NCI-H1417 treated with DMSO at 0.1 percent for 48 hours (cell line): ENCODE results near the gene CDK13.

Experiments used
- DNase-seq: peaks from one replicate; lab custom pipeline; 2025; lab: John Stamatoyannopoulos, UW

Gene CDK13

DNA sequence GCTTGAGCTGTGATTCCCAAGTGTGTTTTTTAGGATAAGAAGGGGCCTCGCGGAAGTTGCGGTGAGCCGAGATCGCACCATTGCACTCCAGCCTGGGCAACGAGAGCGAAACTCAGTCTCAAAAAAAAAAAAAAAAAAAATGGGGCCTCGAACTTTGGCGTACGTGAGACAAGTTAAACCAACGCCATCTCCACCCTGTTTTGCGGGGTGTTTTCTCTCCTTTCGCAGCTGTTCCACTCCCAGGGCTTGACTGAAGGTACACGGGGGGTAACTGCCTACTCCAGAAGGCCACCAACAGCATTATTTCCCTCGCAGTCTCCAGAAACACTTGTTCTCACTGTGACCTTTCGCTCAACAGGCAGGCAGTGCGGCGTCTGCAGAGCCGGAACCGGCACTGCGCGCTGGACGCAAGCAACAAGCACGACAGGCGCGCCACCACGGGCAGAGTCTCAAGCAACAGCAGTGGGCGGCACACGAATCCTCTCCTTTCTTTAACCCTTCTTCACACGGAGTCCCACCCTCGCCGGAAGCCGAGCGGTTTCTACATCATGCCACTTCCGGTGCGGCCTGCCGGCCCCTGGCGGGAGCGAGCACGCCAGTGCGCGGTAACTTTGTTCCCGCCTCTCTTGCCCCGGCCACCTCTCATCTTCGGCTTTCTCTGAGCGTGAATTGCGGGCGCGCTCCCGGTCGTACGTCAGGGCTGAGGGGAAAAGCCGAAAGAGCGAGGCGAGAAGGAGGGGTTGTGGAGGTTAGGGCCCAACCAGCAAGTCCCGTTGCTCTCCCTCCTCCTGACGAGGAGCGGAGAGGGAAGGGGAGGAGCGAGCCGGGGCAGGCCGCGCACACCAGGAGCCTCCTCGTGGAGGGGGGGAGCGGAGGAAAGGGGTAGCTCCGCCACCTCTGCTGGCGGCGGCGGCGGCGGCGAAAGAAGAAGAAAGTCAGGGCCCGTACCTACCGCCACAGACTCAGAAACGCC is 814 bp upstream of the CDK13 start:
- peak; percentile 100 for DNase-seq

DNA sequence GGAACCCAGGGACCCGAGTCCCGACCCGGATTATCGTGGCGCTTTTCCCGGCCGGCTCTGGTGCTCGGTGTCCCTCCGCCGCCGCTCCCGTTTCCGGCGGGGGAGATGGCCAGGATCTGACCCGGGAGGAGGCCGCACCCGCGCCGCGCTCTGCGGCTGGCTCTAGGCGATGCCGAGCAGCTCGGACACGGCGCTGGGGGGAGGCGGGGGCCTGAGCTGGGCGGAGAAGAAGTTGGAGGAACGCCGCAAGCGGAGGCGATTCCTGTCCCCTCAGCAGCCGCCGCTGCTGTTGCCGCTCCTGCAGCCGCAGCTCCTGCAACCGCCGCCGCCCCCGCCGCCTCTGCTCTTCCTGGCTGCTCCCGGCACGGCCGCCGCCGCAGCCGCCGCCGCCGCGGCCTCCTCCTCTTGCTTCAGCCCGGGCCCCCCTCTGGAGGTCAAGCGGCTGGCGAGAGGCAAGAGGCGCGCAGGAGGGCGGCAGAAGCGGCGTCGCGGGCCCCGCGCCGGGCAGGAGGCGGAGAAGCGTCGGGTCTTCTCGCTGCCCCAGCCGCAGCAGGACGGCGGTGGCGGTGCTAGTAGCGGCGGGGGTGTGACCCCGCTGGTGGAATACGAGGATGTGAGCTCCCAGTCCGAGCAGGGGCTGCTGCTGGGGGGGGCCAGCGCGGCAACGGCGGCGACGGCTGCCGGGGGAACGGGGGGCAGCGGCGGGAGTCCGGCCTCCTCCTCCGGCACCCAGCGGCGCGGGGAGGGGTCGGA is 593 bp downstream of the CDK13 start:
- DNase-seq: no peak

DNA sequence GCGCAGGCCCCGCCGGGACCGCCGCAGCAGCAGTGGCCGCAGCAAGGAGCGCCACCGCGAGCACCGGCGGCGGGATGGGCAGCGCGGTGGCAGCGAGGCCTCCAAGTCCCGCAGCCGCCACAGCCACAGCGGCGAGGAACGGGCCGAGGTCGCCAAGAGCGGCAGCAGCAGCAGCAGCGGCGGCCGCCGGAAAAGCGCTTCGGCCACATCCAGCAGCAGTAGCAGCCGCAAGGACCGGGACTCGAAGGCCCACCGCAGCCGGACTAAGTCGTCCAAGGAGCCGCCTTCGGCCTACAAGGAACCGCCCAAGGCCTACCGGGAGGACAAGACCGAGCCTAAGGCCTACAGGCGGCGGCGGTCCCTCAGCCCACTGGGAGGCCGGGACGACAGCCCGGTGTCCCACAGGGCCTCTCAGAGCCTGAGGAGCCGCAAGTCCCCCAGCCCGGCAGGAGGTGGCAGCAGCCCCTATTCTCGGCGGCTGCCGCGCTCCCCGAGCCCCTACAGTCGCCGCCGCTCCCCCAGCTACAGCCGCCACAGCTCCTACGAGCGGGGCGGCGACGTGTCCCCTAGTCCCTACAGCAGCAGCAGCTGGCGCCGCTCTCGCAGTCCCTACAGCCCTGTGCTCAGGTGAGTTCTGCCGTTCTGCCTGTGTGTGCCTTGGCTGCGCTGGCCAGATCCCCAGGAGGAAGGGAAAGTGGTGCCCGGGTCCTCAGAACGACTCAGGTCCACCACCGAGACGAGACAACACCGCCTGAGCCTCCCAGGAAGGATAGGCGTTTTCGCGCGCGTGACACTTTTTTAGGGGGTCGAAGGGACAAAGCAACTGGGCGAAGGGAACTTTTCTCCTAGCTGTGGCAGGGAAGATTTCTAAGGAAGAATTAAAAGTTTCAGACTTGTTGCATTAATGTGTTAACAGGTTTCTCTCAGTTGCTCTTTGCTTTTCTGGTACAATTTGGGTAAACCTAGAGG is 1.5 kb downstream of the CDK13 start:
- no peak for DNase-seq

DNA sequence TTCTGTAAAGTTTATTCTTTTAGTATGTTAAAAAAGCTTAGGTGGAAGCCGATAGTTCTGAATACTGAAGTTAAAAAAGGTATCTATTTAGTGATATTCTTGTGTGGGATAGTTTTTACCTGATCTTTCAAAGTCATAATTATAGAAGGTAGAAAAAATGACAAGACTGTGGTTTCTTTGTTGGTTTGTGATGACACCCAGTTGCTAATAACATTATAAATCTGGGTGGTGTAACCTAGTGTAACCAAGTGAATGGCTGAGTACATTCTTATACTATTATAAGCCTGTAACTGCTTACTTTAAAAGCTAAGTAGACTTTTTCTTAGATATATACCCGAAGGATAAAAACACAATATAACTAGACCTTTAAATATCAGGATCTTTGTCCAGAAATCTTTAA is 2.3 kb downstream of the CDK13 start:
- DNase-seq: no peak

DNA sequence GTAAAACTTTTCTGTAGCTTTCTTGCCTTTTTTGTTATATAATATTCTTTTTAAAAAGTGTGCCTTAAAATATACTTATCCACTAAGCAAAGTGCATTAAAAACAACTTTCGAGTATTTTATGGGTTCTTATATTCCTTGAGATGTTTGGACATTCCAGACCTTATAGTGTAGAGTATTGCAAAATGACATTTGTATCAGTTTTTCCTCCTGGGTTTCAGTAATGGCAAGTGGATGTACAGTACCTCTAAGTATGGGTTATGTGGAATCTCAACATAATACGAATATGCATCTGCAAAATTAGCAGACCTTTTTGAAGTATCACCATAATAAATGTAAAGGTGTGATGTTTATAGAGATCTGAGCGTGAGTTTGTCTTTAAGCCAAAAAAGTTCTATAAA is 2.7 kb downstream of the CDK13 start:
- no peak for DNase-seq

DNA sequence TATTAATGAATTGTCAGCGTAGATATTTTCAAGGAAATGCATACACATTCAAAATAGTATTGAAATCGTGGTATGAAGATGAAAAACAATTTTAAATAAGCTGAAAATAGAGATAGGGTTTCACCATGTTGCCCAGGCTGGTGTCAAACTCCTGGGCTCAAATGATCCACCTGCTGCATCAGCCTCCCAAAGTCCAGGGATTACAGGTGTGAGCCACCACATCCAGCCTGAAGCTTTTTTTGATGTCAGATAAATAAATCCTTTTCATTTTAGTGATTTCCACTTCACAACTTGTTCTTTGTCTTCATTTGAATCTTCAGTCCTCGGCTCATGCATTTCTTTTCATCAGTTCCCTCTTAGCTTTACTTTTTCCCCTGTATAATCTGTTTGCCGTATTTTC is 4.6 kb downstream of the CDK13 start:
- DNase-seq: no peak

DNA sequence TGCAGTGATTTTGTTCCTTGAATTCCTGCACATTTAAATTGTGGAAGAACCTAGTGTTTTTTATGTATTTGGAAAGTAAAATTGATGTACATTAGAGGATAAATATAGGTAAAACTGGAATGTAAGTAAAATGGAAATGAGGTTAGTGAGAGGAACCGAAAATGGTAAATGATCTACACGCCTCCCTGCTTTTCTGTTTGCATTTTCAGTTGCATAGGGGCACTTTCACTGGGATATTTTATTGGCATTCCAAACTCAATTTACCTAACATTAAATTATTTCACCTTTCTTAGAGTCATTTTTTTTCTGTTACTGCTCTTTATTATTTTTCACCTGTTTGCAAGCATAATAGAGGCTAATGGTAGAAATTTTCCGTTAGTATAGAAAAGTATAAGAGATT is 8.0 kb downstream of the CDK13 start:
- DNase-seq: no peak

DNA sequence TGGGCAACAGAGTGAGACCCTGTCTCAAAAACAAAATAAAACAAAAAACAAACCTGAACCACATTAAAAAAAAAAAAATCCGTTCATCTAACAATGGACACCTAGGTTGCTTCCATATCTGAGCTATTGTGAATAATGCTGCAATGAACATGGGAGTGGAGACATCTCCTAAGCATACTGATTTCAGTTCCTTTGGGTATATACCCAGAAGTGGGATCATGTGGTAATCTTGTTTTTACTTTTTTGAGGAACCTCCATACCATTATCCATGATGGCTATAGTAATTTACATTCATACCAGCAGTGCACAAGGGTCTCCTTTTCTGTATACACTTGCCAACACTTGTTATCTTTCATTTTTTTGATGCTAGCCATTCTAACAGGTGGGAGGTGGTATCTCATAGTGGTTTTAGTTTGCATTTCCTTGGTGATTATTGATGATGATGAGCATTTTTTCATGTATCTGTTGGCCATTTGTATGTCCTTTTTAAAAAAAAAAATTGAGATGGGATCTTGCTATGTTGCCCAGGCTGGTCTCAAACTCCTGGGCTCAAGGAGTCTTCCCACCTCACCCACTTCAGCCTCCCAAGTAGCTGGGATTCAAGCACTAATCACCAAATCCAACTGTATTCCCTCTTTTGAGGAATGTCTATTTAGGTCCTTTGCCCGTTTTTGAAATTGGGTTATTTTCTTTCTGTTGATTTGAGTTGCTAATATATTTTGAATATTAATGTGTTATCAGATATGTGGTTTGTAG is 17.5 kb downstream of the CDK13 start:
- DNase-seq: no peak

DNA sequence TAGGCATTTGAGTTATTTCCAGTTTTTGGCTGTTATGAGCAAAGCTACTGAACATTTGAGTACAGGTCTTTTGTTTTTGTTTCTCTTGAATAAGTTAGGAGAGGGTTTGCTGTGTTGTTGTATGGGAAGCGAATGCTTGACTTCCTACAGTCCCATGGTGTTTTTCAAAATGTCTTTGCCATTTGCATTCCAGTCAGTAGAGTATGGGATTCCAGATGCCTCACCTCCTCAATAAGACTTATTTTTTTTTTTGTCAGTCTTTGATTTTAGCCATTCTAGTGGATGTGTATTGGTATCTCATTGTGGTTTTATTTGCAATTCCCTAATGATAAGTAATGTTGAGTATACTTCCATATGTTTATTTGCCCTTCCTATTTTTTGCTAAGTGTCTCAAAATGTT is 19.4 kb downstream of the CDK13 start:
- no peak for DNase-seq

DNA sequence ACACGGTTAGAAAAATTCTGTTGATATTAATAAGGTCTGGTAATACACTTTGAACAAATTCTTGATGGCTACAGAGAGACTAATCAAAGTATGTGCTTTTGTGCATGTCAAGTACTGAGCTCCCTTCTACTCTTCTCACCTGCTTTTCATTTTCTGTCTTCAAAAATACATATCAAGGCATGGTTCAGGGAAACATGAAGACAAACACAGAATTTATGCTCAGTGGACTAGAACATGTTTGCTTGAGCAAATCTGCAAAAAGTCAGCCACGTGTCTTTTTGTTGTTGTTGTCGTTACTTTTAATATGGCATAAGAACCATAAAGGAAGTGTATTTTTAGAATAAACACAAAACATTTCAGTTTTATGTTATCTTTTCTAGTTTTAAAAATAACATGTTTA is 21.9 kb downstream of the CDK13 start:
- DNase-seq: no peak

DNA sequence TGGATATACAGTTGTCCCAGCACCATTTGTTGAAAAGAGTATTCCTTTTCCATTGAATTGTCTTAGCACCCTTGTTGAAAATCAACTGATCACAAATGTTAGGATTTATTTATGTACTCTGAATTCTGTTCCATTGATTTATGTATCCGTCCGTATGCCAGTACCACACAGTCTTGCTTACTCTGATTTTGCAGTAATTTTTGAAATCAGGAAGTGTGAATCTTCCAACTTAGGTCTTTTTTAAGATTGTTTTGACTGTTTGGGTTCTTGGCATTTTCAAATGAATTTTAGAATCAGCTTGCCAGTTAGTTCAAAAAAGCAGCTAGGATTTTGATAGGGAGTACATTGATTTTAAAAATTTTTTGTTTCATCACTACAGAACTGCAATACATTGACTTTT is 23.7 kb downstream of the CDK13 start:
- no peak for DNase-seq

DNA sequence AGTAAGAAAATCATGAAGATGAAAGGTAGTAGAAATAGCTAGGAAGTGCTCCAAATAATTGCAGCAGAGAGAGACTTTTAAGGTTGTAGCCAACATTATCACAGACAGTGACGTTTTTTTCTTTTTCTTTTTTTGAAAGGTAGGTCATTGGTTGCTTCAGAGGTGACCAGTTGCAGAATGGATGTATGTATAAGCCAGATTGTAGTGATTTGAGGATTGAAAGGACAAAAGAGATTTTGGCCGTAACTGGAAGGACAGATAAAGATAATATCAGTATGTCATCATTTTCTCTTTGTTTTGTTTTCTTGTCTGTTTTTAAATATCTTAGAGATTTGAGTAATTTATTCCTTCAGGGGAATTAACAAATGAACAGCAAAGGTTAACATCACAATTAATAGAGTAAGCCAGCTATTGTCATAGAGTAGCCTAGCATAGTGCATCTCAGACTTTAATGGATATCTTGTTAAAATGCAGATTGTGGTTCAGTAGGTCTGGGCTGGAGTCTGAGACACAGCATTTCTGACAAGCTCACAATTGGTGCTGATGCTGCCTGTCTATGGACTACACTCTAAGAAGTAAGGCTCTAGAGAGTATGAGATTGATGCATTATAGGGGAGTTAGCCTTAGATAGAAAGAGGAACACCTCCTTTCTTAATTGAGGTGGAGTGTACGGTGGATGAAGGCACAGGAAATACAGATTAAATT is 28.3 kb downstream of the CDK13 start:
- no peak for DNase-seq

DNA sequence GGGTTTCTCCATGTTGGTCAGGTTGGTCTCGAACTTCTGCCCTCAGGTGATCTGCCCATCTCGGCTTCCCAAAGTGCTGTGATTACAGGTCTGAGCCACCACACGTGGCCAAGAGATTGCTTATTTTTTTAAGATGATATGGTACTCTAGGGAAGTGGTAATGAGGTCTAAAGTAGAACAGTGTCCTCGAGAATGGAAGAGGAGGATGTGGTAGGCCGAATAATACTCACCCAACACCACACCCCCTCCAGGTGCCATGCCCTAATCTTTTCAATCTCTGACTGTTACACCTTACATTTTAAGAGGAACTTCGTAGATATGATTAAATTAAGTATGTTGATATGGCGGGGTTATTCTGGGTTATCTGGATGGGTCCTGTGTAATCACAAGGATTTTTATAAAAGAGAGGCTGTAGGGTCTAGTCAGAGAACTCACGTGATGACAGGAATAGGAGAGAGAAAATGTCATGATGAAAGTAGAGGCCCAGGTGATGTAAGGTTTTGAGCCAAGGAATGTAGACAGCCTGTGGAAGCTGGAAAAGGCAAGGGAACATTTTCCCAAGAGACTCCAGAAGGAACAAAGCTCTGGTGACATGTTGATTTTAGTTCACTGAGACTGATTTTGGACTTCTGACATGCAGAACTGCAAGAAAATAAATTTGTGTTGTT is 29.5 kb downstream of the CDK13 start:
- no peak for DNase-seq

DNA sequence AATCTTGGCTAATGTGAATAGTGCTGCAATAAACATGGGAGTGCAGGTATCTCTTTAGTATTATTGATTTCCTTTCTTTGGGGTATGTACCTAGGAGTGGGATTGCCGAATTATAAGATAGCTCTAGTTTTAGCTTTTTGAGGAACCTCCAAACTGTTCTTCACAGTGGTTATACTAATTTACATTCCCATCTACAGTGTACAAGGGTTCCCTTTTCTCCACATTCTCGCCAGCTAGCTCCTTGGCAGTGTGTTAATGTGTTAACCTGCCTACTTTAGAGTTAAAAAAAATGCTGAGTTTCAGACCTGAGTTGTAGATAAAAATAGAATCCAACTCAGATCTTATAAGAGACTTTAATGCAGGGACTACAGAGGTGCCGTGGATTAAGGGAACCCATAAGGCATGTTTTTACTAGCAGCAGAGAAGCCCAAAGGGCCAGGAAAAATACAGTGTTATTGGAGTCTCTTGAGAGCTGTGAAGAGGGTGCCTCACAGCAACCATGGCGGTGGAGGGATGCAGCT is 35.4 kb downstream of the CDK13 start:
- DNase-seq: no peak

DNA sequence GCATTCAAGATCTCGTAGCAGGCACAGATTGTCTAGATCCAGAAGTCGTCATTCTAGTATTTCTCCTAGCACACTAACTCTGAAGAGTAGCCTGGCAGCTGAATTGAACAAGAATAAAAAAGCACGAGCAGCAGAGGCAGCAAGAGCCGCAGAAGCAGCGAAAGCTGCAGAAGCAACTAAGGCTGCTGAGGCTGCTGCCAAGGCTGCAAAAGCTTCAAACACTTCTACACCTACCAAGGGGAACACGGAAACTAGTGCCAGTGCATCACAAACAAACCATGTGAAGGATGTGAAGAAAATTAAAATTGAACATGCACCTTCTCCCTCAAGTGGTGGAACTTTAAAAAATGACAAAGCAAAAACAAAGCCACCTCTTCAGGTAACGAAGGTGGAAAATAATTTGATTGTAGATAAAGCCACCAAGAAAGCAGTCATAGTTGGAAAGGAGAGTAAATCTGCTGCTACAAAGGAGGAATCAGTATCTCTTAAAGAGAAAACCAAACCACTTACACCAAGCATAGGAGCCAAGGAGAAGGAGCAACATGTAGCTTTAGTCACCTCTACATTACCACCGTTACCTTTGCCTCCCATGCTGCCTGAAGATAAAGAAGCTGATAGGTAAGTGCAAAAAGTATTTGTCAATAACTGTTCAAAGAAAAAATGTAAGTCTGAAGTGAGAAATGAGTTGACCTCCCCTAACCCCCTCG is 37.7 kb downstream of the CDK13 start:
- DNase-seq: no peak

DNA sequence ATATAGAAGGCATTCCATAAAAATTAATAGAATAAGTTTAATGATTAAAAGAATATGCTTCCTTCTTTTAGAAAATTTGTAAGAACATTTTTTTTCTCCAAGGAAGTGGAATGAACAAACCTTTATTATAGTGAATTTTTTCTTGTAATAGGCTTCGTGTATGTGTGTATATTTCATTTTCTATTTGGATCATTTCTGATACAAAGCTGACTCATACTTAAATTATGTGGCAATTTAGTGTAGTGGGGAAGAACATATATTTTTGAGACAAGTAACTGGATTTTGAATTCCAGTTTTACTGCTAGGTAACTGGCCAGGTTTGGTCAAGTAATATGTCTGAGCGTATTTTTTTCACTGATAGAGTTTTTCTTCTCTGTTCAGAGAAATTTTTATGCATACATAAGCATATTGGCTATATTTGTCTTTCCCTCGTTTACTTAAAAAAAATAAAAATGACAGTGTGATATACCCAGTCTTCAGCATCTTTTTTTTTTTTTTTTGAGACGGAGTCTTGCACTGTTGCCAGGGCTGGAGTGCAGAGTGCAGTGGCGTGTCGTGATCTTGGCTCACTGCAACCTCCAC is 50.8 kb downstream of the CDK13 start:
- DNase-seq: no peak

DNA sequence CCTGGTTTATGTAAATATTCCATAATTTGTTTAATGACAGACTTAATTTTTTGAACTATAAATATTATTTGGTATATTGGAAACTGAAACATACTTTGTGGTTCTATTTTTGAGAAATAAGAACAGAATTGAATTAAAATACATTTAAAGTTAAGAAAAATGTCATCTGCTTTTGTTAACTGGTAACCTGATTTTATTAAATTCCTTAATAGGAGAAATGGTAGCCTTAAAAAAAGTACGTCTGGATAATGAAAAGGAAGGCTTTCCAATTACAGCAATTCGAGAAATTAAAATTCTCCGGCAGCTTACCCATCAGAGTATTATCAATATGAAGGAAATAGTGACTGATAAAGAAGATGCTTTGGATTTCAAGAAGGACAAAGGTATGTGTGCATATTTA is 51.6 kb downstream of the CDK13 start:
- no peak for DNase-seq

DNA sequence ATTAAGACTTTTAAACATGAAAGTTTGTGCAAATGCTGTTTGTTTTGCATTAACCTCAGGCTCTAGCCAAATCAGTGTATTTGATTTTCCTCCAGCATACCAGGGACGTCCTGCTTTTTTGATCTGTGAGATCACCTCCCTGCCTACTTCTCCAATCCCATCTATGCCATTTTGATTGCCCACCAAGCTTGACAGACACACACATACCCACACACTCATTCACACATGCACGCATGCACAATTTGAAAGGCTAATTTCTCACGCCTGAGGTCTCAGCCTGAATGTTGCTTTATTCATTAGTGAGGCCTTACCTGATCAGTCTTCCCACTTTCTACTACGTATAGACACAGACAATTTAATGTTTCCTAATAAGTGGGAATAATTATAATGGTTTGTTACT is 53.5 kb downstream of the CDK13 start:
- no peak for DNase-seq
